ENCODE measurements around the gene SMYD1.

SMYD1 gene

DNA sequence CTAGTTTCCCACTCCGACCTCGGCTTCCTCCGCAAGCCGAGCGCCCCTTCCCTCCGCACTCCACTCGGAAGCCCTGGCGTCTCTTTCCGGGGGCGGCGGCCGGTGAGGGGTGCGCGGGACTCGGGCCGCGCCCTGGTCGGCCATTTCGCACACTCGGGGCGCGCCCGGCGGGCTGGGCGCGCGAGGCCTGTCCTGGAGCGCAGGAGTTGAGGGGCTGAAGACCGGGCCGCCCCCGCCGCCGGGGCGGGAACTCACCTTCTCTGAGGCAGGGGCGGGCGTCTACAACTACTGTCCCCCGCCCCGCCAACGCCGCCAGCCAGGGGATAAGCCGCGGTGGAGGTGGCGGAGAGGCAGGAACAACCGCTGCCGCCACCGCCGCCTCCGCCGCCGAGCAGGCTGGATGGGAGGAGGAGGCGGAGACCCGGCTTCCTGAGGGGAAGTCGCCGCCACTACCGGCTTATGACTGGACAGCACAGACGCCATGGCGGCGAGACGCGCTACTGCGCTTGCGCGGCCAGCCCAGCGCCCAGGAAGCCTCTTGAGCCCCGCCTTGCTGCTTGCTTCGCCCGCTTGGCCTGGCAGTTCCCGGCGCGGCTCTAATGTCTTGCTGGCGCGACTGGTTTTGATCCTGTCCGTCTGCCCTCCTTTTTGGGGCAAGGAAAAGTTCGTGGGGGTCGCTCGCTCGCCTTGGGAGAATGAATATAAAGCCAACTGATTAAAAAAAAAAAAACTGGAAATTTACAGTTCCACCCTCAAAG lies 12.1 kb upstream of the SMYD1 start, which contains the start of gene KRCC1:
Gene KRCC1, minus strand, starts transcription at position 413 of the 758 bp plus-strand sequence. CDS start 27,220 bp downstream, outside the sequence.
- peak; percentile 79 to 91 (median 89) for DNase-seq (ENCODE audit: low read depth in 2 of 3, low spot score in 1 of 3)

DNA sequence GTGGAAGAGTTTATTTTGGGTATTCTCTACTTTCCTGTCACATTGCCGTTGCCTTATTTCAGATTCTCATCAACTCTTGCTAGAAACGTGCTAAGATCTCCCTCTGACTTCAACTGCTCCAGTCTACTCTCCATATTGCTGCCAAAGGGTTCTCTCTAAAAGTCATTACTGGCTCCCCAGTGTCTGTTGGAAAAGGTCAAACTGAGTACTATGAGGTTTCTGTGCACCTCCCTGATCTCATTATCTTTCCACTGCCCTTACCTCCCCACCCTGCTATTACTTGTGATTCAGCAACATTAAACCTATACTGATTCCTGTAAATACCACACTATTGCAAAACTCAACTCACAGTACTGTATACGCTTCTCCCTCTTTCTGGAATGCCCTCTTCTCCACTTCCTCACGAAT lies 10.2 kb upstream of the SMYD1 start:
- DNase-seq (ENCODE audit: low read depth in 2 of 3, low spot score in 1 of 3): no peak

DNA sequence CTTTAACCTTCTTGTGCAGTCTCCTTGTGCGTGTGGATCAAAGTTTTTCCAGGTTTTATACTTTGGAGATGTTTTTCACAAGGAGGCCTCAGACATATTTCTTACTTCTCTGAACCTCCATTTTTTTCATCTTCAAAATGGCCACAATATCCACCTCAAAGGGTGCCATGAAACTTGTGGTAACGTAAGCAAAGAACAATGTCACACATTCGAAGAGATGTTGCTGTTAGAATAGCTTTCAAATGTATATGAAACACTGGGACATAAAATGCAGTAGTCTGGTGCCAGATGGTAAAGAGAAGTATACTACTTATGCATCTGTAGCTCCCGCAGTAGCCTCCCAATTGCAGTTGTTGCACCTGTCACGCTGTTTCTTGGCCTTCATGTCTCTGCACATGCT lies 9.4 kb upstream of the SMYD1 start:
- no peak for DNase-seq (ENCODE audit: low read depth in 2 of 3, low spot score in 1 of 3)

DNA sequence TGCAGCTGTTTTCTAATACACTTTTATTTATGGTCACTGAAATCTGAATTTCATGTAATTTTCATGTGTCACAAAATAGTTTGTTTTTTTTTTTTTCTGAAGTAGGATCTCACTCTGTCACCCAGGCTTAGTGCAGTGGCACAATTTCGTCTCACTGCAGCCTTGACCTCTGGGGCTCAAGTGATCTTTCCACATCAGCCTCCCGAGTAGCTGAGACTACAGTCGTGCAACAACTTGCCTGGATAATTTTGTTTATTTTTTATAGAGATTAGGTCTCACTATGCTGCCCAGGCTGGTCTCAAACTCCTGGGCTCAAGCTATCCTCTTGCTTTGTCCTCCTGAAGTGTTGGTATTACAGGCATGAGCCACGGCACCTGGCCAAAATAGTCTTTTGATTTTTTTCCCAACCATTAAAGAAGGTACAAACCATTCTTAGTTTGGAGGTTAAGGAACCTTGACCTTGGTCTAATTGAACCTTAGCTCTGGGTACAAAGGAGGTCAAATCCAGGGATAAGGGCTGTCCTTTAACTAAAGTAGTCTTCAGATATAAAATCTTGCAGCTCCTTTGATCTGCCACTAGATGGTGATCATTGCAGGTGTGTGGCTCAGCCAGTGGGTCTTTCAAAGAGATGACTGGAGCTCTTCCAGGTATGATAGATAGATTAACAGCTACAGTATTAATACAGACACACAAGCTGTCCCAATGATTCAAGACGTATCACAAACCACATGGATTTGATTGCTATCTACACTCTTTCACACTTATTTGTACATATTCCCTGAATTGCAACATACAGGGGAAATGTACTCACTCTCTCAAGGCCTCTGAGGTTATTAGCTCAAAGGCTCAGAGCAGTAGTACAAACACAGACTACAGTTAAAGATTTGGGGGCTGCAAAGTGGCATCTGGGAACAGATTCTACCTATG lies 7.4 kb upstream of the SMYD1 start:
- DNase-seq (ENCODE audit: low read depth in 2 of 3, low spot score in 1 of 3): no peak

DNA sequence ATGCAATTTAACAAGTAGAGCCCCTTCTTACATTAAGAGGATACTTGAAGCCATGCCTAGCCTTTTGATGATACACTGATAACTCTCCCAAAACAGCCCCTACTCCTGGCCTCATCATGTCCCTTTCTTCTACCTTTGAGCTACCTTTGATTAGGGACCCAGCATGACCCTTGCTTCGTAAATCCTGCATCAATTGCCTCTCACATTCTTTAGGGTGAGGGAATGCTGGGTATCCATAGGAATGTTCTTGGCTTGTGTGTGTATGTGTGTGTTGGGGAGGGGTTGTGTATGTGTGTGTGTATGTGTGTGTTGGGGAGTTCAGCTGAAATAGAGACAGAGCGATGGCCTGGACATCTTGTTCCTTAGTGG lies 6.7 kb upstream of the SMYD1 start:
- no peak for DNase-seq (ENCODE audit: low read depth in 2 of 3, low spot score in 1 of 3)

DNA sequence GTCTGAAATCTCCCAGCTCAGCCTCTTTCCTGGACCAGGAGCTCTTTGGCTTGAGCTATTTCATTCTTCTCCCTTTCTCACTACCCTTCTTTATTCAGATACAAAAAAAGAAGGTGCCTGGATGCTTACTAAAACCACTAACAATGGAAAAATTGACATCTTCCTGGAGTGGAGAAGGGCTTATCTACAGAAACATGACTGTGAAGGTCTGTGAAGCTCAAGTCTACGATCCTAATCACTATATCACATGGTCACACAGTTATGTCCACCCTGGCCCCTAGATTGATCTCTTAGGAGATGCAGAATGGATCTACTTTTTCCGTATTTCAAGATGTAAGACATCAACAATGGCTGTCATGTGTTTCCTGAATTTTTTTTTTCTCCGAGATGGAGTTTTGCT lies 6.3 kb upstream of the SMYD1 start:
- DNase-seq (ENCODE audit: low read depth in 2 of 3, low spot score in 1 of 3): no peak

DNA sequence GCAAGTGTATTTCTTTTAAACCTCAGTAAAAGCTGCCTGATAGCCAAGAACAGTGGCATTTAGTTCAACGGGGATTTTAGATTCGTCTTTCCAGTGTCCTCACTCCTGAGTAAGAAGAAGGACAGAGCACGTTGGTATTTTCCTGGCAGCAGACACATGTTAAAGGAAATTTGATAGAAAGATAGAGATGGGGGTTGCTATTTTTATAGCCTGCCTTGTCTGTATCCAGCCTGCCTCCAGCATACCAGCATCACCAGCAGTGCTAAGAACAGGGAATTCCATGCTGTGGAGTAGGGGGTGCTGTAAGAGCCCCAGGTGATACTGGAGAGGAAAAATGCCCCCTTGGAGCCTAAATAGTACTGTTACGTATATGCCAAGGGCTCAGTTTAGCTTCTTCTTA lies 1.1 kb upstream of the SMYD1 start:
- DNase-seq (ENCODE audit: low read depth in 2 of 3, low spot score in 1 of 3): no peak

DNA sequence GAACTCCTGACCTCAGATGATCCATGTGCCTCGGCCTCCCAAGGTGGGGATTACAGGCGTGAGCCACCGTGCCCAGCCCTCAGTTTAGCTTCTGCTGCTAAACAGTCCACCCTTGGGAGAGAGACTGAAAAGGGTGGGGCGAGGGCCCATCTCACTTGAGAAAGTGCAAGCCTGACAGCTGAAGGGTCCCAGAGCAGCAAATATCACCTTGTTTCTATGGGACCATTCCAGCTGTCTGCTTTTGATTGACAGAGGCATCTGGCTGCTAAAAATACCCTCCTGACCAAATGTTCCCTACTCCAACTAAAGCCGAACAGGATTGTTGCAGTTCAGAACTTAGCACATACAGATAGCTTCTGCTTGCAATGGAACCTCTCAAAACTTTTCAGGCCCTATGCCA lies 436 bp upstream of the SMYD1 start:
- no peak for DNase-seq (ENCODE audit: low read depth in 2 of 3, low spot score in 1 of 3)

DNA sequence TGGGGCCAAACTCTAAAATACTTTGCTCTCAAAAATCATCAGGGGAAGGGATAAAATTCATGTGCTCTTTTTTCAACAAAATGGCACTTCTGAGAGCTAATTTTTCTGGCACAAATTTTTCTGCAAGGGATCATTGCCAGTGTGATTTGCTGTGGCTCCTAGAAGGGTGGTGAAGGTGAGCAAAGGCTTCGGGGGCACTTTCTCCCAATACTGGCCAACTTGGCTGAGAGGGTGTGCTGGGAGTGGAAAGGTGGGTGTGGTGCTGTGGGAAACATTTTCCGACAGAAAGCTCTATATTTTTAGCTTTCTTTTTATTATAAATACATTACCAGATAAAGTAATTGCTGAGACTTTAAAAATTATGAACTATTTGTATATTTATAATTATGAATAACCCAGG lies 419 bp downstream of the SMYD1 start:
- no peak for DNase-seq (ENCODE audit: low read depth in 2 of 3, low spot score in 1 of 3)

DNA sequence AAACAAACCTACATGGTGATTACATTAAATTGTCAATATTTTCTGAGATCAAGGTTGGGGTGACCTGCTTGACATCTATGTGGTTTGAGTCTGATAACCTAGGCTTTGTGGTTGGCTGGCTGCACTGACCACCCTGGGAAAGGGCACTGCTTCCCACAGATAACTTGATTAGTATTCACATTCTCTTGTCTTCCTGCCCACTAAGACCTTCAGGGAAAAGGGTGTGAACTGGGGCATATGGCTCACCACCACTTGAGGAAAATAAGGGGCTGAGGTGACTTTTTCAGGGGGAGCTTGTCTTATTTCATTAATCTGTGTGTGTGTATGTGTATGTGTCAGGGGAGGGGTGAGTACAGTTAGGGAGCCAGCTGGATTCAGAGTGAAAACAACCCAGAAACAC lies 1.5 kb downstream of the SMYD1 start:
- DNase-seq (ENCODE audit: low read depth in 2 of 3, low spot score in 1 of 3): no peak

DNA sequence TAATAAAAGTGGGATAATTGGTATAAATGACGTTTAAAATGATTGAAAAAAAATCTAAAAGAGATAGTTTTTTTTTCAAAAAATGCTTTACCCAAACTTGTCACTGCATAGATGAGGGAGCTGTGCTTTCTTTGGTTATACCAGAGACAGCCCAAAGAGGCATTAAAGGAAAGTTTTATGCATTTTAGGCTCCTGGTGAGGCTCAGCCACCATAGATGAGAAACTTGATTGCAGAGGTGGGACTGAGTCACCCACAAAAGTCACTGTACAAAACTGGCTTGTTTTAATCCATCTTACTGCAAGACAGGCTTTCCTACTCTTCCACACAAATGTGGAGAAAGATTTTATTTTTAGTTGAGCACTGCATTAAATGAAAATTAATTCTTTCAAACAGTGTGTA lies 2.4 kb downstream of the SMYD1 start:
- no peak for DNase-seq (ENCODE audit: low read depth in 2 of 3, low spot score in 1 of 3)

DNA sequence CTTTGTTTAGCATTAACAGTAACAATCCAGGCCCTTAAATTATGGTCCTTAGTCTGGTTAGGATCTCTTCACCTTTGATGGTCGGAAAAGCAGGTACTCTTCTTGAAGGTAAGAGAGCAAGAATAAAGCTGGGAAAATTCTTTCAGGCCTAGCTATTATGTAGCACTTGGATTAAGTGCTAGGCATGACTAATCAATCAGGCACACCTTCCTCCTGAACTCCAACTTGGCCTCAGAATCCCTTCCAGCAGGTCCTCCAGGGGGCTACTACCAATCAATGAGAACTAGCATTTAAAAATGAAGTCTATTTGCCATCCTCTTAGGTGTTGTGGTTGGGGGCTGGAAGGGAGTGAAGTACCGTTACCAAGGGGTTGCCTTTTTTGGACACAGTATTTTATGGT lies 3.7 kb downstream of the SMYD1 start:
- DNase-seq (ENCODE audit: low read depth in 2 of 3, low spot score in 1 of 3): no peak

DNA sequence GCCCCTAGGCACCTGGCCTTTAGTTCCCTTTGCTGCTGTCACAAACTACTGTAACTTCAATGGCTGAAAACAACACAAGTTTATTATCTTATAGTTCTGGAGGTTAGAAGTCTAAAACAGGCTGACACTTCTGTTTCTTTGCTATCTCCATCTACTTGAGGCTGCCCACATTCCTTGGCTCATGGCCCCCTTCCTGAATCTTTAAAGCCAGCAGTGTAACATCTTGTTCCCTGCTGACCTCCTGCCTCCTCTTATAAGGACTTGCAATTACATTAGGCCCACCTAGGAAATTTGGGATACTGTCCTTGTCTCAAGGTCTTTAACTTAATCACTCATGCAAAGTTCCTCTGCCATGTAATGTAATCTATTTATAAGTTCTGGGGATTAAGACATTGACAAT lies 6.5 kb downstream of the SMYD1 start:
- no peak for DNase-seq (ENCODE audit: low read depth in 2 of 3, low spot score in 1 of 3)

DNA sequence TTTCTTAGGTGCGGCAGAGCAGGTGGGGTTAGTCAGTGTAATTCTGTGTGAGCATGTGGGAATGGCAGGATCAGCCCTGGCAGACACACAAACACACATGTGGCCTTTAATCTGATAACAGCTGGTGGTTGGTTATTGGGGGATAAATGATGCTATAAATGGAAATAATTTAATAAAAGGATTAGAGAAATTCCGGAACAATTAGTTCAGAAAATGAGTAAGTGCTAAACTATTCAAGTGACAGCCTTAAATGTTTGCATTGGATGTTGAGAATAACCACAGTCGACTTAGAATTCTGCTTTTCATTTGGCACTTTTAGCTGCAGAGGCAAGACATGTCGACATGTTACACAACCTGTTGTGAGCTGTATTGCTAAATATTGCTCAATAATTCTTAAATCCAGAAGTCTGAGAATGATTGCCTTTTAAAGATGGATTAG lies 7.2 kb downstream of the SMYD1 start:
- DNase-seq (ENCODE audit: low read depth in 2 of 3, low spot score in 1 of 3): no peak

DNA sequence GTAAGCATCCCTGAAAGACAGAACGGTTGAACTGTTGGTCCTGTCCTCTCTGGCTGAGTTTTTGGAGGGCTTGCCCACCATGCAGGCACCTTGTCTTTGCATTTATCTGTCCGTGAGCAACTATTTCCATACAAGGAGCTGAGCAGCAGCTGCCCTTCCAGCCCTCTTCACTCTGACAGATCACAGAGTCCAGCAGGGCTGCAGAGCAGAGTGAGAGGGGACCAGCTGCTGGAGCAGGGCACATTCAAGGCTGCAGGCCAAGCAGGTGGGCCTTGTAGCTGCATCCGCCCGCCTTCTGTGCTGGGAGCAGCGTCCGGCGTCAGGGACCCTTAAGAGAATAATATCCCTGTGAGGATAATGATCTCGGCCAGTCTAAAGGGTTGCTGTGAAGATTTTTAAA lies 9.5 kb downstream of the SMYD1 start:
- DNase-seq (ENCODE audit: low read depth in 2 of 3, low spot score in 1 of 3): no peak

DNA sequence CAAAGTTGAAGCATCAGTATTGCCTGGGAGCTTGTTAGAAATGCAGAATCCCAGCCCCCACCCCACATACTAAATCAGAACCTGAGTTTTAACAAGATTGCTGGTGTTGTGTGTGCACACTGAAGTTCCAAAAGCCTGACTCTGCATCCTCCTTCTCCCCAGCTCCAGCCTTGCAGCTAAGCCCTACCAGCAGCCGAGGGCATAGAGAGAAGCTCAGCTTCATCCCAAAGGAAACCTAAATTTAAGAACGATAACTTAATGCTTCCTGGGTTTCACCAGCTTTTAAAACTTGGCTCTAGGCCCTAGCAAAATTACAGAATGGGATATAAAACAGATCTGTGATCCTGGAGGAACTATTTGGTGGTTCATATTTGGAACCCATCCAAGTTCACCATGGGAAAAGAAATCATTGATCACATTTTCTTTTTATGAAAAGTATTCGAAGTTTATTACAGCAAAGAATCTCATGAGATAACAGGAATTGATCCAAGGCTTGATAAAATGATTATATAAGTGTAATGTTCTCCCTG lies 11.1 kb downstream of the SMYD1 start:
- DNase-seq (ENCODE audit: low read depth in 2 of 3, low spot score in 1 of 3): no peak

DNA sequence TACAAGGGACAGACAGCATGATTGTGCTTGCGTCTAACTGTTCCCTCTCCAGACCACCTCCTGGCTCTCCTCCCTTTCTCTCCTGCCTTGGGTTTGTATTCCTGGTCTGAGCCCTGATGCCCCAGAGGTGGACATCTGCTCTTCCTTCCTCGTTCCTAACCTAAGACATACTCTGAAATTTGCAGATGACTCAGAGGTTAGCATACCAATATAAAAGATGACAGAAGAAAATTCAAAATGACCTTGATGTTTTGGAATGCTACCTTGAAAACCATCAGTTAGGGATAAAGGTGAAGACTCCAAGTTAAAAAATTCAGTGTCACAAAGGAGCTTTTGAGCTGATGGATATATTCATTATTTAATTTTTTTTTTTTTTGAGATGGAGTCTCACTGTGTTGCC lies 12.9 kb downstream of the SMYD1 start:
- no peak for DNase-seq (ENCODE audit: low read depth in 2 of 3, low spot score in 1 of 3)

DNA sequence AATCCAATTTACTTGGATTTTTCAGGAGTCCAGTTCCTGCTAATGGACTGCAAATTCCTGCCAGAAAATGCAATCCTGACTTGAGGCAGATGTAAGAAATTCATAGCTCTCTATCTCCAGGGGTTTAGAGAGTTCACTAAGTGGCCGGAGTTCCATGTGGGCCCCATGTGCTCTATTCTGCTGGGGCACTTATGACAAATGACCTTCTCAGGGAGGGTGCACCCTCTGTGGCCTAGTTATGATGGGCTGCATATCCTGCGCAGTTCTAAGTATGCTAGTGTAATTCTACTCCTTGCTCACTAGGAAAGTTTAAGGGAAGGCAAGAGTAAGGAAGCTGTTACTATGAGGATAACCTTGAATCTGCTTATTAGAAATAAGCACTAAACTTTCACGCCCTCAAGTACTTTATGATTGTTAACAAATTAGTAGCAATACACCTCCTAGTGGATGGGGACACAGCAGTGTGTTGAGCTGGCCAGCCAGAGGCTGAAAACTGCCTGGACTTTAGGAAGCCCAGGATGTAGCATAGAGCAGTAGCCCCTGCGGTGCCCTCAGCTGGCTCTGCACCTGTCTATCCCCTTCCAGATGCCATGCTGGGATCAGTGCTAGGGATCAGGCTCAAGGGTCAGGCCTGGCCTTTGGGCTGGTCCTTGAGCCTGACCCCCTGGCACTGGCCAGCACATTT lies 14.4 kb downstream of the SMYD1 start:
- no peak for DNase-seq (ENCODE audit: low read depth in 2 of 3, low spot score in 1 of 3)

DNA sequence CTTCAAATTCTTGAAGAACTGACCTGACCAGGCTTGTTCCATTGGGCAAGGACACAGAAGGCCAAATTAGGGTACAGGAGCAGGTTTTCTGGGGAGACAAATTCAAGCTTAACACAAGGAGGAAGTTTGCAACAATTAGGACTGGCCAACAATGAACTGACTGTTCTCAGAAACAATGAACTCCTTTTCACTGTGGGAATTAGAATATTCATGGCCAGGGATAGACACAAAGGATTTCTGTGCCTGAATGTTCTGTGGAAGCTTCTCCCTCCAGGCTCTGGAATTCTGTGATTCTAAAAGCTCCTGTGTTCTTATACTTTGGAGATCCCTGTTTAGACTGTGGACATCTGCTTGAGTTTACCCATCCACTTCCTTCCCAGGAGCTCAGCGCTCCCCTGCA lies 15.2 kb downstream of the SMYD1 start:
- no peak for DNase-seq (ENCODE audit: low read depth in 2 of 3, low spot score in 1 of 3)

DNA sequence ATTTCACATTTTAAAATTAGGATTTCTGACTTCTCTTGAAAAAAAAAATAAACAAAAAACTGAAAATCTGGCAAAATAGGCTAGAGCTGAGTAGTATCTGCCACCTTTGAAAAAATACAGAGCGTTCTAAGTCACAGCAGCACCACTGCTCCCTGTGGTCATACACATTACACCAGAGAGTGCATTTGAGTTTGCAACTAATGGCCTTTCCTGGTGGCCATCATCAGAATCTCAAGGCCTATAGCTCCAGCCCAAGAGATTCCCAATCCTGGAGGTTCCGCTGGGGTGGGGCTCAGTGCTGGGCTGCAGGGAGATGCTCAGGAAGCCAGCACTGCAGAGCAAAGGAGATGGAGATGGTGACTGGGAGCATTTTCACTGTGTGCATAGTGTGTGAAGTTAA lies 17.5 kb downstream of the SMYD1 start:
- no peak for DNase-seq (ENCODE audit: low read depth in 2 of 3, low spot score in 1 of 3)

DNA sequence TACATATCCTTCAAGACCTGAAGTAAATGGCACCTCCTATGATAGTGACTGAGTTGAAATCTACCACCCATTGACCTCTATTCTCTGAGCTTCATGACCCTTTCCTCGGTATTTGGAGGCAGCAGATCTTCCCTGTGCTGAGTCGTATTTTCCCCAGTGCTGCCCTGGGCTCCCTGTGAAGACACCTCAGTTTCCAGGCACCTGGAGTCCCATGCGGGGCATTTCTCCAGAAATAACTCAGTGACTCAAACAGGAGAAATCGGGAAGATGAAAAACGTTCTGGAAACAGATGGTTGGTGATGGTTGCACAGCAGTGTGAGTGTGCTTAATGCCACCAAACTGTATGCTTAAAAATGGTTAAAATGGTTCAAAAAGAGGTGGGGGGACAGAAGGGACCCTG lies 18.0 kb downstream of the SMYD1 start:
- DNase-seq (ENCODE audit: low read depth in 2 of 3, low spot score in 1 of 3): no peak

DNA sequence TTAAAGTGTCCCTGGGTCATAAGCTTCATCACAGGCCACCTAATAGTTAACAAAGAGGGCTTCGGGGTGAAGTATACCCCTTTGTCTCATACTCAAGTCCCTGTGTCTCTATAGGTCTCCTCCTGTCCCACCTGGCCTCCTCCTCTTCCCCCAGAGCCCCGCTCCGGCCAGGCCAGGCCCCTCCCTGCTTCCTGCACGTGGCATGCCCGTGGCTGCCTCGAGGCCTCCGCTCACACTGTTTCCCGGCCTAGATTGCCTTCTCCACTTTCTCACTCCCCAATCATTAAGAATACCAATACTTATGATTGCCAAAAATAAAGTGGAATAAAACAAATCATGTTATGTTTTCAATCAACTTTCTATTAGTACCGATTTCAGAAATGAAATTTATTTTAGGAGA lies 18.8 kb downstream of the SMYD1 start:
- no peak for DNase-seq (ENCODE audit: low read depth in 2 of 3, low spot score in 1 of 3)

Measured in stimulated activated CD4-positive, alpha-beta T cell treated with anti-CD3 and anti-CD28 coated beads, Interleukin-12 subunit alpha, Interleukin-12 subunit beta, amount 100 ng/mL, for 48 hours (primary cell).